HG02970 (cell line): Measurements from ENCODE around the gene ATG10.

Source experiments
- ATAC-seq: cut with Tn5 transposase; IDR thresholded peaks from one replicate; pipeline ENCODE4 v1.9.1; 2021; ENCODE audit warnings: mild to moderate bottlenecking, moderate library complexity, moderate number of reproducible peaks; ENCODE audit not compliant: unreplicated experiment, low FRiP score

The ATG10 gene

DNA sequence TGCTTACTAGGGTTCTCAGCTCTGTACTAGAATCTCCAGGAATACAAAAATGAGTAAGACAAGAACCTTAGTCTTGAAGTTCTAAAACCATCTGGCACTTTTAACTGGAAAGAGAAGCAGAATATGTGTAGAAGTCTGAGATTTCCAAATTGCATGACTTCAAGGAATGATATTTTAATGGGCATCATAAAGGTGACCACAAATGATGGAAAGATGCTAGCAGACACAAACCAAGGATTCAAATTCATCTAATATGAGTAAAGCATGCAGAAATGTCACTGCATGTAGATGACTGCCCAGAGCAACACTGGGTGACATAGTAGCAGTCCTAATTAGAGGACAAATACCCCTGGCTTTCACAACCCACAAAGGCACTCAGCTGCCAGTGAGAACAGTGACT, 189.1 kb downstream of the ATG10 start:
- no peak for ATAC-seq

DNA sequence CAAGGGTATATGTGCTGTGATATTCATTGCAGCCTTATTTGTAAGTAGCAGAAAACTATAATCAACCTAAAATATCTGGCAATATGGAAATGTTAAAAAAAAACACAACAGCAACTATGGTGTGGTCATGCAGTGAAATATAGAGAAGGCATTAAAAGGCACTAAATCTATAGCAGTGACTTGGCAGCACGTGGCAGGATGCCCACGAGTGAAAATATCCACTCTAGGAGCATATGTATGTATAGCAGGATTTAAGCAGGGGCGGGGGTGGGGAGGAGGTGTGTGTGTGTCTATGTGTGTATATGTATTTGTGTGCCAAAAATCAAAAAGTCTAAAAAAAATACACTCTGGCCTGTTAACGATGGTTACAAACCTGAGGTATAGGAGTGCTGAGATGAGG, 190.8 kb downstream of the ATG10 start:
- no peak for ATAC-seq

DNA sequence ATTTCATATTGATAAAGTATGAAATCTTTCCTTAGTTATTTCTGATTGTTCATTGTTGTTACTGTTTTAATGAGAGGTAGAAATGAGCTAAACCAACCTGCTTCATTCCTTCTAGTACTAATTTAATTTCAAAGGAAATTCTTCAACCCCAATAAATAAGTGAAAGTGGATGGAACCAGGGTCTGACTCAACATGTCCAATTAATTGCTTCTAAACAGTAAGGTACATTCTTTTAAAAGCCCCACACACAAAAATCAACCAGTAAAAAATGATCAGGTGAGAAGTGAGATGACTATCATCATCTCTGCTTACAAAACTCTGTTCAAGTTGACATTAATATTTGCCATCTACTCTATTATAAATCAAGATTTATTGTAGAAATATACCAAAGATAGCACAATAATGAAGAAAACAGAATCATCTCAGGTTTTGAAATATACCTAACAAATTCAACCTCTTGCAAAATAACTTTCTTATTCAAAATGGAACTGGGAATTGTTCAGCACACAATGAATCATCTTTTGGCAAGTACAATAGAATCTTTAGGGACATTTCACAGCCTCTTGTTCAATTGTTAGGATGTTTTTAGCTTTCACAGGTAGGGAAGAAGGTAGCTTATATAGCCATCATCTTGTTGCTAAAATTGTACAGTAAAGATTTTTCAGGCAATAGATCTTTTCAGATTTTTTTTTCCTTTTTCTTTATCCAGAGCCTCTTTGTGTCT, 191.8 kb downstream of the ATG10 start:
- ATAC-seq = no peak

DNA sequence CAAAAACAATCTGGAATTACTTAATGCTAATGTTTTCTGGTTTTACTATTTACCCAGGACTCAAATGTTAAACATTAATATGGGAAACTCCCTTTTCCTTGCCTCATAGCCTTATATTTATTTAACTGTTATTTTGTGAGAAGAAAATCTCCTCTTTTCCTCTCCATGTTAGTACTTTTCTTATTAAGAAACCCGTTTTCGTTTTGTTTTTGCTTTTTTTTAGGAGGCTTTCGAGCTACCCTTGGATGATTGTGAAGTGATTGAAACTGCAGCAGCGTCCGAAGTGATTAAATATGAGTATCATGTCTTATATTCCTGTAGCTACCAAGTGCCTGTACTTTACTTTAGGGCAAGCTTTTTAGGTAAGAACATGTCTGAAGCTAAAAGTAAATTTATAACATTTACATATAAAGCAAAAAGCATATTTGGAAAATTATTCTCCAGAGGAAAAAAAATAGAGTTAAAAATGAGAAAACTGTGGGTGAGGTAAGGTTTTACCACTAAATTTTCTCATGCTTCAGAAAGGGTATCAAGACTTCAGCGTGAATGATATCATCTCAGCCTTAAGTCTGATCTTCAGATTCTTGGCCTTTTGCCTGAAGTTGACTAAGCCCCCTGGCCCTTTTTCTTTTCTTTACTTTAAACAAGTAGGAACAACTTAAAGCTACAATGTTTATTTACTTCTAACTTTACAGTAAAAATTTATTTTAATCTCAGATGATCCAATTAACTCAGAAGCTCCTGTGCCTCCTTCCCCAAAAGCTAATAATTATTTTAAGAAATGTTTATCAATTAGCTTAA, 192.6 kb downstream of the ATG10 start:
- no peak for ATAC-seq

DNA sequence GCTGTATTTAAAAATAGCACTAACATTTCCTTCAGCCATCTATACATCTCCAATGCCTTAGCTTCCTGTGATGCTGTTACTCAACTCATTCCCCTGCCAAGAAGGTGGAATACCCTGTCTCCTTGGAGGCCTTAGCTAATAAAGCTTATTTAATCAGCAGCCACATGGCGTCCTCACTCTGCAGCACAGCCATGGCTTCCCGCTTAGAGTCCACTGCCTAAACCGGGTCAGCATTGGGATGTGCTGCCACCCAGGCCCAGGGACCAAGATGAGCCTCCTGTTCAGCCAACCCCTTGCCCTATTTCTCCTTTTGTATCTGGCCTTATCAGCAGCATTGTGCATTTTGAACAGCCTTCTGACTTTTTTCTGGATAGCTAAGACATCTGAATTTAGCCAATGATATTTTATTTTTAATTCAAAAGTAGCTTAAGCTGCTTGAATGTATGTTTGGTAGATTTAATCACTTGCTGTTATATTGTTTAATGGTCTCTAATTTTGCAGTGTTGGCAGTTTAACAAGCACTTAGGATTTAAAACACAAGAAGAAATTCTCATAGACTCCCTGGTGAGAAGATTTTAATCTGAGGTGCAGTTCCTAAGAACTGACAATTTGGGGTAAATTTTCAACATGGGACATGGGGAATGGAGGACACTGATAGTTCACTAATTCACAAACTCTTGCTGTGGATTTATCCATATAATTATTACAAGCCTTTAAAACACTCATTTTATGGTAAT, 193.3 kb downstream of the ATG10 start:
- no peak for ATAC-seq

DNA sequence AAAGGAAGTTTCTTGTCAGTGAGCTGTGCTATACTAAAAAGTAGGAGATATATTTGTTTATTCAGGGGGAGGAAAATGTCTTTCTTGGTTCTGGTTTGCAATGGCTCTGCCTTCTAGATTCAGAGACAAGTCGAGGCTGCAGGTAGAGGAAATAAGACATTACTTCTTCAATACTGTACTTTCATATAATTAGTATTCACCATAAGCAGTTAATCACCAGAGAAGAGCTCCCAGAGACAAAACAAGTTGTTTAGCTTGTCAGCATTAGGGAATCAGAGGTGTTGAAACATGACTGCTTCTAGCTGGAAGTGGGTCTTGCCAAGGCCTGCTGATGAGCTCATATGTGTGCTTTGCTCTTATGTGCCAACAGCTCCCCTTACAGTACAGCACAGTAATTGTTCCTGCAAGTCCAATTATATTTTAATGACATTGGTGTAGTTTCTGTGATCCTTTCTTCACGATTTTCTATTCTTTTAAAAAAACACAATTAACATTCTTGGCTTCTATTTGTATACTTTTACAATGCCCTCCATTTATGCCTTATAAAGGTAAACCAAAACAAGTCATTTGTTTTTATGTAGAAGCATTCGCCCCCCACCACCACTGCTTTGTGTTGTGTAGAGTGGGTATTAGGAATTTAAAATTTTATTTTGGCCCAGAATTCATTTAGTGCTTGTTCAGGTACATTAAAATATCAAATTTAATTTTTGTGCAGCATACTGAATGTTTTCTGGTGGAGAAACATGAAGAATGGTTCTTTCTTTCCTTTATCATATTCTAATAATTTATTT, 194.1 kb downstream of the ATG10 start:
- ATAC-seq = peak; percentile 65

DNA sequence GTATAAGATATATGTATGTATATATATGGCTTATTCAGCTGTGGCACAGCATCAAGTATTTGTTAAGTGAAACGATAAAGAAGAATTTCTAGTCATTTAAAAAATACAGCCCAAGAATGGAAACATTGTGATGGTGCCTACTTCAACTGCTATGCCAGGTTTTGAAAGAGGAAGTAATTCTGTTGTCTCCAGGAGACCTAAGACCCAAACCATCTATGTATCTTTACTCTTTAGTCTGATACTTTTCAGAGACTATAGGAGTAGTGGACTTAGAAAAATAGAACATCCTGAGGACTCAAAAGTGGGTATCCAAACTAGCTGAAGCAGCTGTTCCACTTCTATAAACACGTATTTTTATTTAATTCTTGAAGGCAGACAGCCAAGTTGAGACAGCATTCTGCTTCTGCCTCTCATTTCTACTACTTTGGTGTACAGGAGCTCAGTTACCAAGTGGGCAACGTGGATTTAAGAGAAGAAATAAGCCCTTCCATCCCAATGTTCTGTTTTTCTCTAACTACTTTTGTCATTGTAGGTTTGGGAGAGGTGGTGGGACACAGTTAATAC, 195.6 kb downstream of the ATG10 start:
- ATAC-seq = no peak

DNA sequence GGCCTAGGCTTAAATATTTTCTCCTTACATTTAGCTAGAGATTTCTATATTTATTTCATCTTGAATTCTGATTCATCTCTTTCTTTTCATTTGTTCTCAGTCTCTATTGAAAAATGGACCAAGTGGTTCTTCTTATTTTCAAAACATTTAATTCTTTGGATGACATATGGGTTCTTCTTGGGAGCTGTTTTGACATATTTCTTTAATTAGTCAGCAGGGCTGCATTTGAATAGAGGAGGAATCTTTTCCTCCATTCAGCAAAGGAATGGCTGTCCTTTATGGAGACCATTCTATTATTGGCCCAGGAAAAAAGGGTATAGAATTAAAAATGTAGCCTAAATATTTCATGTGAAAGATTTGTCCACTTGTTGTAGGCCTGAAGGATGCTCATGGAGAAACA, 196.5 kb downstream of the ATG10 start:
- no peak for ATAC-seq

DNA sequence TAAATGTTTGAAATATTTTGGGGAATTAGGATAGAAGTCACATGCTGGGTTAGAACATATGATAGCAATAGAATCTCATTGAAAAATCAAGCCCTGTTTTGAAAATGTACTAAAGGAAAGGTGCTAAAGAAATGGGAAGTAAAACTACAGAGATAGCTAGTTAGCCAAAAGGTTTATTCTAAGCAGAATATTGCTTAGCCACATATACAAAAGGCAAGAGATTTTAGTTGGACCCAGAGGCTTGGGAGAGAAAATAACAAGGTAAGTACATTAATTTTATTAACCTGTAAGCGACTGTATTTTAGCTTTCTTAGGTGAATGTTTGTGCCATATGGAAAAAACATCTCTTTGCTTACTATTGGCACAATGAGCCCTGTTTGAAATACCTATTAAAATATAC, 198.1 kb downstream of the ATG10 start:
- ATAC-seq = no peak

DNA sequence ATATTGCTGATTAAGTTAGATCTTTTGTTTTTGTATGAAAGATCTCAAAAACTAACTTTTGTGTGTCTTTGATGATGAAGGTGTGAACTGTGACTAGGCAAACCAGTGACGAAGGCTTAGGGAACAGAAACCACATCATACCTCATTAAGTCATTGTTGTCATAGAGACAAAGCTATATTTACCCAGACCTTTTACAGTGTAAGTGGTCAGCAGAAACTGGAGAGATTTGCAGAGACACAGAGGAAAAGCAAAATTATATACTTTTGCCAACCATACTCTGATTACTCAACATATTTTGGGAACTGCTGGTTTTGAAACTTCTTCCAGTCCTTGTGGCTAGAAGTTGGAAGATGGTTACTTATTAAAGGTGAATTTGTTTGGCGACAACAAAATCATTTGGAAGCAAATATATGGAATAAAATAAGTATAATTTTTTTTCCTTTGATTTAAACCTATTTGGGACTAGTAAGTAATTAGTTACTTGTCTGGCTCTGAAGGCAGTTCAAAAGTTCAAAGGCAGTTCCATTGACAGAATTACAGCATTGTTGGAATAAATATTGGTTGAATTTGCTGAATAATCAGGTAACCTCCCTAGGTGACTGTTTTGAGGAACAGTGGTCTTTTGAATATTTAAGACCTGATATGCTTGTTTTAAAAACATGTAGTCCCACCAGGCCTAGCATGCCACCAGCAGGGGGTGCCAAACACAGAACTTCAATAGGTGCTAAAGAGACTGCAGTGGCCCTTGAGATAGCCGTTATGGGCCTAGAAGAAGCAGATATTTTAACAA, 202.5 kb downstream of the ATG10 start:
- peak; percentile 97 for ATAC-seq

DNA sequence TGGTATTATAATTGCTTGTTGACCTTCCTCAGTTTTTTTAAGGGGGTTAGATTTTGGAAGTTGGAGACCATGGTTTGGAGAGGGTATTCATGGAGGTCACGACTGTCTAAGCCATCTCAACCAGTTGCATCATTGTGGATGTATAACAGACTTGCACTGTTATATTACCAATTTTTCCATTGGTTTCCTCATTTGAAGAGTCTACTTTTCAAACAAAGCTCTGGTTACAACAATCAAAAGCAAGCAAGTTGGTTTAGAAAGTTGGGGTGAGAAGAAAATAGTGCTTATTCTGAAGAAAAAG, 203.0 kb downstream of the ATG10 start:
- no peak for ATAC-seq

DNA sequence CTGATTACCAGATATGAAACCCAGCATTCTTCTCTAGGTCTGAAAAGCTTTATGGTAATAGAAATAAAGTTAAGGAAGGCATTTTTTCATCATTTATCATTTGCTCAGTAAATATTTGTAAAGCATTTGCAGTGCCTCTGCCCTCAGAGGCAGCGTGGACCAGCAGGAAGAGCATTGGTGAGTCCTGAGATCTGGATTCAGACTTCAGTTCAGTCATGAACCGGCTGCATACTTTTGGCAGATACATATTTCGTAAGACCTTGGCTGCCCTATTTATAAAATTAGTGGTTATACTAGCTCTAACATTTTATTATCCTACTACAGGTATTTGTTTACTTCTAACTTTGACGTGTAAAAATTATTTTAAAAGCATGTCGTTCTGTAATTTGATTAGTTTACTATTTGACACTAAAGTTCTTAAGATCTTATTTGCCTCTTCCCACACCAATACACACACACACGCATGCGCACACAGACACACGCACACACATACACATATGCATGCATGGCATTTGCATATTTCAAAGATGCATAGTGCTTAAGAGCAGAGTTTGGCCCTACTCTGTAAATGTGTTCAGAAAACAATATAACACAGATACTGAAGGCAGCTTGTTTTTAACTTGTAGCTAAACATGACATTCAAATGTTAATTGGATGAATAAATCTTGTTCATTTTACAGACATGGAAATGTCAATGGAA, 204.4 kb downstream of the ATG10 start:
- no peak for ATAC-seq

DNA sequence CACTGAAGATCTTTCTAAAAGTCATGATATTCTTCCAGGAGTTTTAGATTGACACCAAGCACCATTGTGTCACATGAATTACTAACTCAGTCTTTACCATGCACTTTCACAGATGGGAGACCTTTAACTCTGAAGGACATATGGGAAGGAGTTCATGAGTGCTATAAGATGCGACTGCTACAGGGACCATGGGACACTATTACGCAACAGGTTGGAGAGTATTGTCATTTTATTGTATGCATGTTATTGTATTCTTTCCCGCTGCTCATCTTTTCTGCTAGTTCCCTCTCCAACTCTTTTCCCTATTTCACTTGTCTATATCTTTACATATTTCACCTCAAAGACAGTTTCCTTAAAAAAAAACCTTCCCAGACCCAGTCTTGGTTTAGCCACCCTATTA, 206.6 kb downstream of the ATG10 start:
- no peak for ATAC-seq

DNA sequence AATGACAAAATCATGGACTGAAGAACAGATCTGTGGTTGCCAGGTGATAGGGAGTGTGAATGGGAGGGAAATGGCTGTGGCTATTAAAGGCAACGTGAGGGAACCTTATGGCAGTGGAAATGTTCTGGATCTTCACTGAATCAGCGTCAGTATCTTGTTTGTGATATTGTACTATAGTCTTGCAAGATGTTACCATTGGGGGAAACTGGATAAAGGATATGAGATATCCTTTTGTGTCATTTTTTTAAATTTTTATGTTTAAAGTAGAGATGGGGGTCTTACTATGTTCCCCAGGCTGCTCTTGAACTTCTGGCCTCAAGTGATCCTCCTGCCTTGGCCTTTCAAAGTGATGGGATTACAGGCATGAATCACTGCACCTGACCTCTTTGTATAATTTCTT, 210.8 kb downstream of the ATG10 start:
- ATAC-seq = no peak

DNA sequence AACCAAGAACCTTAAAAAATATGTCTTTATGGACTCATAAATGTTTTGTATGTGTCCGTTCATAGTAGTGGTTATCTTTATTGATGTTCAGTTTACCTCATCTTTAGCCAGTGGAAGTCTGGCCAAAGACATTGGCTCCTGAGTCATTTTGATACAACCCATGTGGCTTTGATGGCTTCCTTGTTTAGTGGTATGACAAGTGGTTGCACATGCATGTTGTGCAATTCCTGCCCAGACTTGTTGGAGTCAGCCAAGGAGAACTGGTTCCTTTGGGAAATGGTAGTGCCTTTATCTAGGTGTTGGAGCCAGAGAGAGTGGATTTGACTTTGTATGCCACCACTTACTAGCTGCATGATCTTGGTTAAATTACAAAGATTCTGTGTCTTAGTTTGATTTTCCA, 212.0 kb downstream of the ATG10 start:
- no peak for ATAC-seq

DNA sequence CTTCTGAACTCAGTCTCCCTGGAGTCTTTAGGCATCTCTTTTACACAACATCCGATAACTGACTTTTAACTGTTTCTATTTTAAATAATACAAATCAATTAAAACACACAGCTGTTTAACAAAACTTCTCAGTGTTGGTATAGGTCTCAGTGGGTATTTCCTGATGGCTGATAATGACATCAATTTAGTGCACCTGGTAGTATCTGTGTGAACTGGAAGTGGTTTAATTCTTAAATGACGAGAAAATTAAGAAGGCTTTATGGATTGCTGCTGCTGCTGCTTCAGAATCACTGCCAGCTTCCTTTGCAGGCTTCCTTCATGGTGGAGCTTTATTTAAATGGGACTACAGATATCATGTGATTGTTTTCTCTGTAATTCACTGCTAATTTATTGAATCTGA, 214.0 kb downstream of the ATG10 start:
- ATAC-seq = no peak

DNA sequence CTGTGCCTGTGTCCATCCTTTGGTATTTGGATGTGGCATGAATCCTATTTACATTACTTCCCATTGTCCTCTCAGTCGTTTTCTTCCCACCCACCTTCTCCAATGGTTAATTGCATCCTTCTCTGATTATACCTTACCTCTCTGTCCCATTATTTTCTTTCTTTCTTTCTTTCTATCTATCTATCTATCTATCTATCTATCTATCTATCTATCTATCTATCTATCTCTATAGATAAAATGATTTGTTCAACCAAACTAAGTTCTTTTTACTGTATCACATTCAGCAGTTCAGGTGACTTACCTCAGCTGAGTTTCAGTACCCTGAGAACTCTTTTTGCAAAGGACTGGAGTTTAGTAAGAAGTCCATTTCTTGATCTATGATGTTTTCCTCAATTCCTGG, 225.7 kb downstream of the ATG10 start:
- no peak for ATAC-seq

DNA sequence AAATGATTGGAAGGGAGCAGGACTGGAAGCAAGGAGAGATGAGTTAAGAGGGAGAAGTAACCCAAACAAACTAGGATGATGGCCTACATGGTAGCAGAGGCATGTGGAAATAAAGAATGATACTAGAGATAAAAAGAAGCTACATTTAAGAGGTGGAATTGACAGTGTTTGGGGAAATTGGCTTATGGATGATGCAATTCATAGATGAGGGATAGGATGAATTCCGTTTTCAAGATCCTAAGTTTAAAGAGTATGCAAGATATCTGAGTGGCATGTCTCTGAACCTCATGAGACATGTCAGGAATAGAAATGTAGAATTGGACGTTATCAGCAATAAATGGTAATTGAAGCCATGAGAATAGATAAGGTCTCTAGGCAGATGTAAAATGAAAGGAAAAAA, 232.7 kb downstream of the ATG10 start:
- ATAC-seq = no peak

DNA sequence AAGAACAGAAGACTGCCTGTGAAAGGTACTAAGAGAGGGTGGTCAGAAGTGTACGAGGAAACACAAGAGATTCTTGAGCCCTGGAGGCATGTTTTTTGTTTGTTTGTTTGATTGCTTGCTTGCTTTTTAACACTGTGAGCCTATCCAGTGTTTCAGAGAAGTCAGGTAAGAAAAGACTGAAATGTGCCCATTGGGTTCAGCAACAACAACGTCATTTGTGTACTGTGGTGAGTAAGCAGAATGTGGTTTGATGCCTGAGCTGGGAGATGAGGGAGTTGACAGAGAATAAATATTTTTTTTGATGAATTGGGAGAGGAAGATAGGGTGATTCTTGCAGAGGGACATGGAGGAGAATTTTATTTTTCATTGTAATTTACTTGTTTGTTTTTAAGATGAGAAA, 233.2 kb downstream of the ATG10 start:
- no peak for ATAC-seq
